GM04504 (cell line): ENCODE results near the gene SPINT4.
"Not testable (repeated sequence)": the region's sequence is repeated elsewhere in the genome, so short reads cannot be mapped to it uniquely, and the experiment has no call there.

Experiments
- DNase-seq: peaks from one replicate; pipeline ENCODE4 v3.0.0-alpha.2; 2012; ENCODE audit warnings: low read depth

The SPINT4 gene

DNA sequence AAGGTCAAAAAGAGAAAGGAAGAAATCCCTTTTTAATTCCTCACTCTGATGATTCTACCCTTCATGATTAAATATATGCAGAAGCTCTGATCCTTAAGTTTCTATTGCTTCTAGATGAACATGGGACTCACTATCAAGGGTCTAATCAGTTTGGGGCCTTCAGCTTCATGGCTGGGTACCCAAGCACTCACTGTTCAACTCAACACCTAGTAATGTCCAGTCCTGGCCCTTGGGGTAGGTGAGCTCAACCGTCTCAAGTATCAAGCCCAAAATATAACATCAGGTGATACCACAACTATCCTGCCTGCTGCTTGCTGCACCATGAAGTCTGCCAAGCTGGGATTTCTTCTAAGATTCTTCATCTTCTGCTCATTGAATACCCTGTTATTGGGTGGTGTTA lies at the start of gene SPINT4:
Gene SPINT4 (plus strand): TSS at position 301 of the 400 bp plus-strand sequence. CDS start 21 bp downstream, at position 322.
- DNase-seq, result no peak

DNA sequence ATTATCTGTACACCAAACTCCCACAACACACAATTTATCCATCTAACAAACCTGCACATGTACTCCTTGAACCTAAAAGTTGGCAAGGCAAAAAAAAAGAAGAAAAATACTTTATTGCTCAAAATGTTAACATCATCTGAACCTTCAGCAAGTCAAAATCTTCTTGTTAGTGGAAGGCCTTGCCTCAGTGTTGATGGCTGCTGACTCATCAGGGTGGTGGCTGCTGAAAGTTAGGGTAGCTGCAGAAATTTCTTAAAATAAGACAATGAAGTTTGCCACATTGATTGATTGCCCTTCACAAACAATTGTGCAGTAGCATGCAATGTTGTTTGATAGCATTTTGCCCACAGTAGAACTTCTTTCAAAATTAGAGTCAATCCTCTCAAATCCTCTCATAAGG lies 49.4 kb upstream of the SPINT4 start:
- DNase-seq, result no peak

DNA sequence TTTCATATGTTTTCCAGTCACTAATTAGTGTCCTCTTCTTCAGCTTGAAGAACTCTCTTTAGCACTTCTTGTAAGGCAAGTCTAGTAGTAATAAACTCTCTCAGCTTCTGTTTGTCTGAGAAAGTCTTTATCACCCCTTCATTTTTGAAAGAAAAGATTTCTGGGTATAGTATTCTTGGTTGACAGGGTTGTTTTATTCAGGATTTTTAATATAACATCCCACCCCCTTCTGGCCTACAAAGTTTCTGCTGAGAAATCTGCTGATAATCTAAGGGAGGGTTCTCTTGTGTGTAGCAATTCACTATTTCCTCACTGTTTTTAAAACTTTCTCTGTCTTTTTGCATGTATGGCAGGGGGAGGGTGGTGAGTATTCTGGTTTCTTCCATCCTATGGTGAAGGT lies 42.5 kb upstream of the SPINT4 start:
- DNase-seq, result no peak

DNA sequence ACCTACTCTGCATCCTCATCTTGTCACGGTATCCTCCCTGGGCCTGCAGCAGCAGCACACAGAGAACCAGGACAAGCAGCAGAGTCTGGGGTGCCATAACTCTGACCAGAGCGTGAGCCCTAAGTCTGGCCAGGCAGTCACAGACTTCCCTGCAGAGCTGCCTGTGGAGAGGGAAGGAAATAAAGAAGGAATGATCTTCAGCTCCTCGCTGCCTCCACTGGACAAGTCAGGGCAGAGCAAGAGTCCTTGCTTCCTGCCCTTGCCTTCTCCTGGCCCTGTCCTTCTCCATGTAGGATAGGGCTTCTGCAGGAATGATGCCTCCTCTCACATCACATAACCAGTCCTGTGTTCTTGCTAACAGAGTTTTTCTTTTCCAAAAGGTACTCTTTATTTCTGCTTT lies 36.3 kb upstream of the SPINT4 start:
- DNase-seq, result peak; percentile 0

- not testable (repeated sequence) for DNase-seq
Observed at GRCh38 chr20:45693346-45693745, 28.8 kb upstream of the SPINT4 start.

DNA sequence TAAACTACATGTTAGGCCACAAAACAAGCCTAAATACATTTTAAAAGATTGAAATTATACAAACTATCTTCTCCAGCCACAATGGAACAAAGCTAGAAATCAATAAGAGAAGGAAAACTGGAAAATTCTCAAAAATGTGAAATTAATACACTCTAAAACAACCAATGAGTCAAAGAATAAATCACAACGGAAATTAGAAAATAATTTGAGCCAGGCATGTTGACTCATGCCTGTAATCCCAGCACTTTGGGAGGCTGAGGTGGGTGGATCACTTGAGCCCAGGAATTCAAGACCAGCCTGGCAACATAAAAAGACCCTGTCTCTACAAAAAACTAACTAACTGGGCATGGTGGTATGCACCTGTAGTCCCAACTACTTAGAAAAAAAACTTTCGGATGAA lies 26.7 kb upstream of the SPINT4 start:
- DNase-seq, result no peak

GRCh38 chr20:45701104-45701503 lies 21.0 kb upstream of the SPINT4 start:
- no peak for DNase-seq

- DNase-seq, result no peak
Observed at GRCh38 chr20:45701873-45702272, 20.3 kb upstream of the SPINT4 start, which contains the start of gene WFDC13. Gene WFDC13, plus strand, starts transcription at chr20:45702038. Its CDS starts 86 bp downstream, at chr20:45702124.

GRCh38 chr20:45704969-45705637 lies 17.0 kb upstream of the SPINT4 start, which contains the start of gene WFDC10B:
Gene WFDC10B, minus strand, starts transcription at chr20:45705019. Its CDS starts 19,027 bp downstream, at chr20:45685992.
- DNase-seq, result no peak

GRCh38 chr20:45716141-45716688 lies 5.9 kb upstream of the SPINT4 start:
- DNase-seq, result not testable (repeated sequence)

GRCh38 chr20:45725134-45725533 lies 3.0 kb downstream of the SPINT4 start:
- DNase-seq, result no peak

GRCh38 chr20:45727044-45727443 lies 4.9 kb downstream of the SPINT4 start:
- DNase-seq, result no peak

- no peak for DNase-seq
Observed at GRCh38 chr20:45732199-45732598, 10.1 kb downstream of the SPINT4 start.

GRCh38 chr20:45735552-45735951 lies 13.4 kb downstream of the SPINT4 start:
- DNase-seq, result no peak

GRCh38 chr20:45735988-45736387 lies 13.8 kb downstream of the SPINT4 start:
- no peak for DNase-seq

- DNase-seq, result no peak
Observed at GRCh38 chr20:45742596-45742995, 20.4 kb downstream of the SPINT4 start.

DNA sequence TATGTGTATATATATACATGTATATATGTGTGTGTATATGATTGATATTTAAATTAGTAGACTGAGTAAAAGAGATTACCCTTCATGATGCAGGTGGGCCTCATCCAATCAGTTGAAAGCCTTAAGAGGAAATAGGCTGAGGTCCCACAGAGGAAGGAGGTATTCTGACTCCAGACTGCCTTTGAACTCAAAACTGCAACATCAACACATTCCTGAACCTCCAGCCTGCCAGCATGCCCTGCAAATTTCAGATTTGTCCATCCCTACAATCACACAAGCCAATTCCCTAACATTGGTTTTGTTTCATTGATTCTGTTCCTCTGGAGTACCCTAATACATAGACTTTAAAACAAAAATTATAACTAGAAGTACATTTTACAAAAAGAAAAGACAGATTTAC lies 22.9 kb downstream of the SPINT4 start:
- no peak for DNase-seq

DNA sequence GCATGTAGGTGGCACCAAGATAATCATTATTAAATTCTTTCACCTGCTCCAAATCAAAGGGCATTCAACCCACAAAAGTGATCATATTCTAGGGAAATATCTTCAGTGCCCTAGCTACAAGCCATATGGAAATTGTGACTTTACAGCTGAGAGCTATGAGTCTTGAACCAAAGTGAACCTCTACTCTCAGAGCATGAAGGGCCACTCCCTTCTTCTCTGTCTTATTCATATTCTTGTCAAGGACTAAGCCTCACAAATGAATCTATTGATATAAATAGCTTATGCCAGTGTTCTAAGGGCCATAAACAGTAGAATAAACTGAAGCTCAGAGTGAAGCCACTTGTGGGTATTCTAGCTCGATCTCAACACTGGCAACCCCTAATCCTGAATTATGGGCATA lies 29.6 kb downstream of the SPINT4 start:
- no peak for DNase-seq

DNA sequence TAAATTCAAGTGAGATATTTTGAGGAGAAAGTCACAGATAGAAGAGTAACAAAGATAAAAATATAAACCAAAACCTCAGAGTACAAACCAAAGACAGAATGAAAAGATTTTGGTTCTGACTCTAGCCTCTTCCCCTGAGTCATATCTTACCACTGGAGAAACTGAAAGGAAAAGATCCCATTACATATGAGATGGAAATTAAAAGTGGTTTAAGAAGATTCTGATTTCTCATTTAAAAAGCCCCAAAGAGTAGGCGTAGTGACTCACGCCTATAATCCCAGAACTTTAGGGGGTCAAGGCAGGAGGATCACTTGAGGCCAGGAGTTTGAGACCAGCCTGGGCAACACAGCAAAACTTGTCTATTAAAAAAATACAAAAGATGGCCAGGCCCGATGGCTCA lies 30.6 kb downstream of the SPINT4 start:
- DNase-seq, result no peak

- DNase-seq, result no peak
Observed at GRCh38 chr20:45758096-45758495, 35.9 kb downstream of the SPINT4 start.

DNA sequence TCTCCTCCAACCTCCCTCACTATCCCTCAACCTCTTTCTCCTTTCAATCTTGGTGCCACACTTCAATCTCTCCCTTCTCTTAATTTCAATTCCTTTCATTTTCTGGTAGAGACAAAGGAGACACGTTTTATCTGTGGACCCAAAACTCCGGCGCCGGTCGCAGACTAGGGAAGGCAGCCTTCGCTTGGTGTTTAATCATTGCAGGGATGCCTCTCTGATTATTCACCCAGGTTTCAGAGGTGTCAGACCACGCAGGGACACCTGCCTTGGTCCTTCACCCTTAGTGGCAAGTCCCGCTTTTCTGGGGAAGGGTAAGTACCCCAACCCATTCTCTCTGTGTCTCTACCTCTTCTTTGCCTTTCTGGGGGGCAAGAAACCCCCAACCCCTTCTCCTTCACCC lies 37.8 kb downstream of the SPINT4 start:
- DNase-seq, result not testable (repeated sequence)

DNA sequence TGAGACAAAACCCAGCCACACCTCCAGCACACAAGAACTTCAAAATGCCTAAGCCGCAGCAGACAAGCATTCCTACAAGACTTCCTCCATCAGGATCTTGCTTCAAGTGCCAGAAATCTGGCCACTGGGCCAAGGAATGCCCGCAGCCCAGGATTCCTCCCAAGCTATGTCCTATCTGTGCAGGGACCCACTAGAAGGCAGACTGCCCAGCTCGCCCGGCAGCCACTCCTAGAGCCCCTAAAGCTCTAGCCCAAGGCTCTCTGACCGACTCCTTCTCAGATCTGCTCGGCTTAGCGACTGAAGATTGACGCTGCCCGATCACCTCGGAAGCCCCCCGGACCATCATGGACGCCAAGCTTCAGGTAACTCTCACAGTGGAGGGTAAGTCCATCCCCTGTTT lies 39.8 kb downstream of the SPINT4 start:
- DNase-seq, result not testable (repeated sequence)

DNA sequence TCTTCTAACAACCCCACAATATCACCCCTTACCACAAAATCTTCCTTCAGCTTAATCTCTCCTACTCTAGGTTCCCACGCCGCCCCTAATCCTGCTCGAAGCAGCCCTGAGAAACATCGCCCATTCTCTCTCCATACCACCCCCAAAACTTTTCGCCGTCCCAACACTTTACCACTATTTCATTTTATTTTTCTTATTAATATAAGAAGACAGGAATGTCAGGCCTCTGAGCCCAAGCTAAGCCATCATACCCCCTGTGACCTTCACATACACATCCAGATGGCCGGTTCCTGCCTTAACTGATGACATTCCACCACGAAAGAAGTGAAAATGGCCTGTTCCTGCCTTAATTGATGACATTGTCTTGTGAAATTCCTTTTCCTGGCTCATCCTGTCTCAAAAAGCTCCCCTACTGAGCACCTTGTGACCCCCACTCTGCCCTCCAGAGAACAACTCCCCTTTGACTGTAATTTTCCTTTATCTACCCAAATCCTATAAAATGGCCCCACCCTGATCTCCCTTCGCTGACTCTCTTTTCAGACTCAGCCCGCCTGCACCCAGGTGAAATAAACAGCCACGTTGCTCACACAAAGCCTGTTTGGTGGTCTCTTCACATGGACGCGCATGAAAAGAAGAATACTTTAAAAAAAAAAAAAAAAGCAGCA lies 42.6 kb downstream of the SPINT4 start:
- DNase-seq, result not testable (repeated sequence)
